Measurements from ENCODE around the gene CBY3. TPM values are rescaled to one million over a fixed set of nuclear protein-coding genes. Genes with fewer than 3 reads are reported as not detected.
A peak's percentile ranks its signal among the peaks of the same experiment; 100 is the strongest.

The CBY3 gene
- total and polyA plus RNA-seq, 2 of the 13 experiments (the other 11 are each of a cell fraction or from before 2014, with no cell fraction given): not detected

GRCh38 chr5:179678223-179679013 is 2.4 kb downstream of the CBY3 start (continued):
- TF ChIP-seq, protein P1, sequence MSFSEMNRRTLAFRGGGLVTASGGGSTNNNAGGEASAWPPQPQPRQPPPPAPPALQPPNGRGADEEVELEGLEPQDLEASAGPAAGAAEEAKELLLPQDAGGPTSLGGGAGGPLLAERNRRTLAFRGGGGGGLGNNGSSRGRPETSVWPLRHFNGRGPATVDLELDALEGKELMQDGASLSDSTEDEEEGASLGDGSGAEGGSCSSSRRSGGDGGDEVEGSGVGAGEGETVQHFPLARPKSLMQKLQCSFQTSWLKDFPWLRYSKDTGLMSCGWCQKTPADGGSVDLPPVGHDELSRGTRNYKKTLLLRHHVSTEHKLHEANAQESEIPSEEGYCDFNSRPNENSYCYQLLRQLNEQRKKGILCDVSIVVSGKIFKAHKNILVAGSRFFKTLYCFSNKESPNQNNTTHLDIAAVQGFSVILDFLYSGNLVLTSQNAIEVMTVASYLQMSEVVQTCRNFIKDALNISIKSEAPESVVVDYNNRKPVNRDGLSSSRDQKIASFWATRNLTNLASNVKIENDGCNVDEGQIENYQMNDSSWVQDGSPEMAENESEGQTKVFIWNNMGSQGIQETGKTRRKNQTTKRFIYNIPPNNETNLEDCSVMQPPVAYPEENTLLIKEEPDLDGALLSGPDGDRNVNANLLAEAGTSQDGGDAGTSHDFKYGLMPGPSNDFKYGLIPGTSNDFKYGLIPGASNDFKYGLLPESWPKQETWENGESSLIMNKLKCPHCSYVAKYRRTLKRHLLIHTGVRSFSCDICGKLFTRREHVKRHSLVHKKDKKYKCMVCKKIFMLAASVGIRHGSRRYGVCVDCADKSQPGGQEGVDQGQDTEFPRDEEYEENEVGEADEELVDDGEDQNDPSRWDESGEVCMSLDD (CRISPR knock-in tag; IDR thresholded peaks at IDR 0.05; ENCODE audit: borderline replicate concordance): peak; percentile 51; the same call in 1 of the 2 replicates
- TF ChIP-seq HOXA9 (CRISPR knock-in tag; IDR thresholded peaks at IDR 0.05; ENCODE audit: borderline replicate concordance) (peak; percentile 90), ZNF101 (CRISPR knock-in tag; IDR thresholded peaks at IDR 0.05; ENCODE audit: borderline replicate concordance, low read depth) (peak; percentile 92; the same call in 1 of the 2 replicates), SMARCC2 (IDR thresholded peaks at IDR 0.05) (no peak), TRAFD1 (CRISPR knock-in tag; IDR thresholded peaks at IDR 0.05; ENCODE audit: borderline replicate concordance) (0 out of 2 replicates have a peak, but pooled peaks have one; percentile 33), ZNF331 (CRISPR knock-in tag; IDR thresholded peaks at IDR 0.05) (peak; percentile 55; the same call in 1 of the 2 replicates), ZFP36 (IDR thresholded peaks at IDR 0.05; ENCODE audit: borderline replicate concordance, low read depth, low read length, partially characterized antibody) (no peak), LCORL (IDR thresholded peaks at IDR 0.05) (no peak), LCORL (CRISPR knock-in tag; IDR thresholded peaks at IDR 0.05) (peak; percentile 80; the same call in 1 of the 2 replicates), KLF15 (CRISPR knock-in tag; IDR thresholded peaks at IDR 0.05; ENCODE audit: borderline replicate concordance) (no peak; the same call in 1 of the 2 replicates), BRD4 (CRISPR knock-in tag; IDR thresholded peaks at IDR 0.05) (peak; percentile 91), ZNF326 (CRISPR knock-in tag; IDR thresholded peaks at IDR 0.05; ENCODE audit: borderline replicate concordance) (no peak), ZNF607 (CRISPR knock-in tag; IDR thresholded peaks at IDR 0.05; ENCODE audit: borderline replicate concordance) (peak; percentile 95; the same call in 1 of the 2 replicates), SMC3 (IDR thresholded peaks at IDR 0.05; ENCODE audit: low read length) (no peak), HOXD1 (CRISPR knock-in tag; IDR thresholded peaks at IDR 0.05) (peak; percentile 74)
- TF ChIP-seq, protein P2, sequence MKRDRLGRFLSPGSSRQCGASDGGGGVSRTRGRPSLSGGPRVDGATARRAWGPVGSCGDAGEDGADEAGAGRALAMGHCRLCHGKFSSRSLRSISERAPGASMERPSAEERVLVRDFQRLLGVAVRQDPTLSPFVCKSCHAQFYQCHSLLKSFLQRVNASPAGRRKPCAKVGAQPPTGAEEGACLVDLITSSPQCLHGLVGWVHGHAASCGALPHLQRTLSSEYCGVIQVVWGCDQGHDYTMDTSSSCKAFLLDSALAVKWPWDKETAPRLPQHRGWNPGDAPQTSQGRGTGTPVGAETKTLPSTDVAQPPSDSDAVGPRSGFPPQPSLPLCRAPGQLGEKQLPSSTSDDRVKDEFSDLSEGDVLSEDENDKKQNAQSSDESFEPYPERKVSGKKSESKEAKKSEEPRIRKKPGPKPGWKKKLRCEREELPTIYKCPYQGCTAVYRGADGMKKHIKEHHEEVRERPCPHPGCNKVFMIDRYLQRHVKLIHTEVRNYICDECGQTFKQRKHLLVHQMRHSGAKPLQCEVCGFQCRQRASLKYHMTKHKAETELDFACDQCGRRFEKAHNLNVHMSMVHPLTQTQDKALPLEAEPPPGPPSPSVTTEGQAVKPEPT (CRISPR knock-in tag; IDR thresholded peaks at IDR 0.05; ENCODE audit: low read depth): peak; percentile 92; the same call in 1 of the 2 replicates
- TF ChIP-seq, protein P3, sequence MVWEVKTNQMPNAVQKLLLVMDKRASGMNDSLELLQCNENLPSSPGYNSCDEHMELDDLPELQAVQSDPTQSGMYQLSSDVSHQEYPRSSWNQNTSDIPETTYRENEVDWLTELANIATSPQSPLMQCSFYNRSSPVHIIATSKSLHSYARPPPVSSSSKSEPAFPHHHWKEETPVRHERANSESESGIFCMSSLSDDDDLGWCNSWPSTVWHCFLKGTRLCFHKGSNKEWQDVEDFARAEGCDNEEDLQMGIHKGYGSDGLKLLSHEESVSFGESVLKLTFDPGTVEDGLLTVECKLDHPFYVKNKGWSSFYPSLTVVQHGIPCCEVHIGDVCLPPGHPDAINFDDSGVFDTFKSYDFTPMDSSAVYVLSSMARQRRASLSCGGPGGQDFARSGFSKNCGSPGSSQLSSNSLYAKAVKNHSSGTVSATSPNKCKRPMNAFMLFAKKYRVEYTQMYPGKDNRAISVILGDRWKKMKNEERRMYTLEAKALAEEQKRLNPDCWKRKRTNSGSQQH (CRISPR knock-in tag; IDR thresholded peaks at IDR 0.05; ENCODE audit: low read depth): peak; percentile 95
- TF ChIP-seq, protein P4, sequence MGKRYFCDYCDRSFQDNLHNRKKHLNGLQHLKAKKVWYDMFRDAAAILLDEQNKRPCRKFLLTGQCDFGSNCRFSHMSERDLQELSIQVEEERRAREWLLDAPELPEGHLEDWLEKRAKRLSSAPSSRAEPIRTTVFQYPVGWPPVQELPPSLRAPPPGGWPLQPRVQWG (CRISPR knock-in tag; IDR thresholded peaks at IDR 0.05; ENCODE audit: borderline replicate concordance, low read depth): no peak
- TF ChIP-seq, protein P5, sequence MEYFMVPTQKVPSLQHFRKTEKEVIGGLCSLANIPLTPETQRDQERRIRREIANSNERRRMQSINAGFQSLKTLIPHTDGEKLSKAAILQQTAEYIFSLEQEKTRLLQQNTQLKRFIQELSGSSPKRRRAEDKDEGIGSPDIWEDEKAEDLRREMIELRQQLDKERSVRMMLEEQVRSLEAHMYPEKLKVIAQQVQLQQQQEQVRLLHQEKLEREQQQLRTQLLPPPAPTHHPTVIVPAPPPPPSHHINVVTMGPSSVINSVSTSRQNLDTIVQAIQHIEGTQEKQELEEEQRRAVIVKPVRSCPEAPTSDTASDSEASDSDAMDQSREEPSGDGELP (IDR thresholded peaks at IDR 0.05; ENCODE audit: borderline replicate concordance, low read depth): peak; percentile 22; the same call in 1 of the 2 replicates

Data from HepG2 (cell line).